ENCODE data around the gene DIABLO.
"Not testable (repeated sequence)": the region's sequence is repeated elsewhere in the genome, so short reads cannot be mapped to it uniquely, and the experiment has no call there.

Gene DIABLO

GRCh38 chr12:122189626-122190475, 36.0 kb downstream of the DIABLO start:
- DNase-seq (ENCODE audit: low spot score) = no peak

- DNase-seq (ENCODE audit: low spot score) = no peak
These were observed 38.4 kb downstream of the DIABLO start for GRCh38 chr12:122187466-122187865.

DNA sequence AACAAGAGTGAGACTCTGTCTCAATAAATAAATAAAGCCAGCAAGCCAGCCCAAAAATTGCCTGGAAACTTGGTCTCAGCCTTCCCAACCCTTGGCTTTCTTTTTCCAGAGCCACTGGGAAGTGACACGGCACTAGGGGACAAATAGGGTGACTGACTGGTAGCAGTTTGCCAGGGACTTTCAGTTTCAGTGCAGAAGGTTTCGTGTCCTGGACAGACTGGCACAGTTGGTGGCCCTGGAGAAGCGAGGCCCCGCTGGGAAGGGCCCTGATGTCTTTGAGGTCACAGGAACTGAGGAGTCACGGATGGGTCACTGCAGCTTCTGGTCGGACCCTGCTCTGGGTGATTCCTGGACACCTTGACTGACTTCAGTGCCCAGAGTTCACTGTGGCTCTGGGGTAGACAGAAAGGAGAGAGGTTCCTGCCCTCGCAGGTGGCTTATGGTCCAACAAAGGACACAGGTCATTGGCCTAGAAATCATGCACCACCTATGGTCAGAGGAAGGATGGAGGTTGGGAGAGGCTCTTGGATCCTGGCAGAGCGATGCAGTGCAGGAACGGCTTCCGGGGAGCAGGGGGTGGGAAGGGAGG, 40.3 kb downstream of the DIABLO start:
- DNase-seq (ENCODE audit: low spot score) = no peak

DNA sequence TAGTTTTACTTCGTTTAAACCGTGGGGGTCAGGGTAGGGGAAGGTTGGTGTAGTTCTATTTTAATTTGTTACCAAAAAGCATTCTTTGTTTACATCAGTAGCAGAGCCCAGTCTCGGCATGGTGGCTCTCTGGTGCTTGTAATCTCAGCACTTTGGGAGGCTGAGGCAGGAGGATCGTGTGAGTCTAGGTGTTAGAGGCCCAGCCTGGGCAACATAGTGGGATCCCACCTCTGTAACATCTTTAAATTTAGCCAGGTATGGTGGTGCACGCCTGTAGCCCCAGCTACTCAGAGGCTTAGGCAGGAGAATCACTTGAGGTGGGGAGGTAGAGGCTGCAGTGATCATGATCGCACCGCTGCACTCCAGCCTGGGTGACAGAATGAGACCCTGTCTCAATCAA, 40.8 kb downstream of the DIABLO start:
- no peak for DNase-seq (ENCODE audit: low spot score)

GRCh38 chr12:122184517-122184916, 41.3 kb downstream of the DIABLO start:
- DNase-seq (ENCODE audit: low spot score) = no peak

DNA sequence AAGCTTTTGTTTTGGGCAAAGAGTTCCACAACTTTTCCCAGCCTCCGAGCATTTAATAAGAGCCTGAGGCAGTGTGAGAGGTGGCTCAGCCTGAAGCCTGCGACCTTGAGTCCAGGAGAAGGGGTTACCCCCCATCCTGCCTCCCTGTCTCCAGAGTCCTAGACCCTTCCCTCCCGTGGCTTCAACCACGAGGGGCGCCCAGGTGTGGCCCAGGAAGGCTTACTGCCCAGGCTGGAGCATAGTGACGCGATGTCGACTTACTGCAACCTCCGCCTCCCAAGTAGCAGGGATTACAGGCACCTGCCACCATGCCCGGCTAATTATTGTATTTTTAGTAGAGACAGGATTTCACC, 42.3 kb downstream of the DIABLO start:
- DNase-seq (ENCODE audit: low spot score) = no peak

- peak; percentile 51 for DNase-seq (ENCODE audit: low spot score)
These were observed 42.8 kb downstream of the DIABLO start, which contains the start of gene LRRC43 for GRCh38 chr12:122182887-122183587. LRRC43 (plus strand) TSS chr12:122183123; CDS start chr12:122183145, 22 bp downstream.

DNA sequence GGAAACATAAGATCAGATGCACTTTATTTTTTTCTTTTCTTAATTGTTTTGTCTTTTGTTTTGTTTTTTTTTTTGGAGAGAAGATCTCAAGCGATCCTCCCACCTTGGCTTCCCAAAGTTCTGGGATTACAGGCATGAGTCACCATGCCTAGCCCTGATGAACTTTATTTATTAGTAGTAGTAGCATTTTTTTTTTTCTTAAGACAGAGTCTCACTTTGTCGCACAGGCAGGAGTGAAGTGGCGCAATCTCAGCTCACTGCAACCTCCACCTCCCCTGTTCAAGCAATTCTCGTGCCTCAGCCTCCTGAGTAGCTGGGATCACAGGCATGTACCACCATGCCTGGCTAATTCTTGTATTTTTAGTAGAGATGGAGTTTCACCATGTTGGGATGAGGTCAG, 49.4 kb downstream of the DIABLO start:
- DNase-seq (ENCODE audit: low spot score) = not testable (repeated sequence)

- no peak for DNase-seq (ENCODE audit: low spot score)
These were observed 51.6 kb downstream of the DIABLO start, which contains the start of gene IL31 for GRCh38 chr12:122174155-122174845. IL31 (minus strand) TSS chr12:122174221; CDS start chr12:122174172, 49 bp downstream.

- no peak for DNase-seq (ENCODE audit: low spot score)
These were observed 53.5 kb downstream of the DIABLO start for GRCh38 chr12:122172262-122172939.

DNA sequence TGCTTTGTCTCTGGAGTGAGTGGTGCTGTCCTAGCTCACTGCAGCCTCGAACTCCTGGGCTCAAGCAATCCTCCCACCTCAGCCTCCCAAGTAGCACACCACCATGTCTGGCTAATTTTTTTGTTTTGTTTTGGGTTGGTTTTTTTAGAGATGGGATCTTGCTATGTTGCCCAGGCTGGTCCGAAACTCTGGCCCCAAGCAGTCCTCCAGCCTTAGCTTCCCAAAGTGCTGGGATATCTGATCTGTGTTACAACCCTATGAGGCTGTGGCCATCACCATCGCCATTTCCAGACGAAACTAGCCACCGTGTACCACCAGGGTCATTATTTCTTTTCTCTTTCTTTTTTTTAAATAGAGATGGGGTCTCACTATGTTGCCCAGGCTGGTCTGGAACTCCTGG, 54.5 kb downstream of the DIABLO start:
- no peak for DNase-seq (ENCODE audit: low spot score)

DNA sequence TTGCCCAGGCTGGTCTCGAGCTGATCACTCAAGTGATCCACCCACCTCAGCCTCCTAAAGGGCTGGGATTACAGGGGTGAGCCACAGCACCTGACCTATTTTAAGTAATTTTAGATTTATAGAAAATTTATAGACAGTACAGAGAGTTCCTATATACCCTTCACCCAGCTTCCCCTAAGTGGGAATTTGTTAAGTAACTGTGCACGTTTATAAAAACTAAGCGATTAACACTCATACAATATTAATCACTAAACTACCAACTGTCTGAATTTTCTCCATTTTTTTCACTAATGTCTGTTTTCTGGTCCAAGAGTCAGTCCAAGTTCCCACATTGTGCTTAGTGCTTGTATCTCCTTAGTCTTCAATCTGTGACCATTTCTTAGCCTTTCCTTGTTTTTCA, 57.4 kb downstream of the DIABLO start:
- no peak for DNase-seq (ENCODE audit: low spot score)

DNA sequence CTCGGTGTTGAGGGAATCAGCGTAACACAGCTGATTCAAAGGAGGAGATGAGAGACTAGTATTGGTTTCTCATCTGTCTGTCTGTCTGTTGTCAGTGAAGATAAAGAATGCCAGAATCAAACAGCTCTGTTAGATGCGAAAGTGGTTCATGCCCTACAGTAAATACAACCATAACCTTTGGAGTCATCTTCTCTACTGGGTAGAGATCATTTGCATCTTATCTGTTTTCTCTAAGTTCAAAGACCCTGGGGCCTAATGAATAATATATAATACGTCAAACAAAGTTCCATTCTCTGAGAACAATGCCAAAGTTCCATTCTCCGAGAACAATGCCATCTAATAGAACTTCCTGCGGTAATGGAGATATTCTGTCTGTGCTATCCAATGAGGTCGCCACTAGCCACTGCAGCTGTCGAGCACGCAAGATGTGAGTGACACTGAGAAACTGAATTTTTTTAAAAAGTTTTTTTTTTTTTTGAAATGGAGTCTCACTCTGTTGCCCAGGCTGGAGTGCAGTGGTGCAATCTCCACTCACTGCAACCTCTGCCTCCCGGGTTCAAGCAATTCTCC, 58.4 kb downstream of the DIABLO start:
- no peak for DNase-seq (ENCODE audit: low spot score)

DNA sequence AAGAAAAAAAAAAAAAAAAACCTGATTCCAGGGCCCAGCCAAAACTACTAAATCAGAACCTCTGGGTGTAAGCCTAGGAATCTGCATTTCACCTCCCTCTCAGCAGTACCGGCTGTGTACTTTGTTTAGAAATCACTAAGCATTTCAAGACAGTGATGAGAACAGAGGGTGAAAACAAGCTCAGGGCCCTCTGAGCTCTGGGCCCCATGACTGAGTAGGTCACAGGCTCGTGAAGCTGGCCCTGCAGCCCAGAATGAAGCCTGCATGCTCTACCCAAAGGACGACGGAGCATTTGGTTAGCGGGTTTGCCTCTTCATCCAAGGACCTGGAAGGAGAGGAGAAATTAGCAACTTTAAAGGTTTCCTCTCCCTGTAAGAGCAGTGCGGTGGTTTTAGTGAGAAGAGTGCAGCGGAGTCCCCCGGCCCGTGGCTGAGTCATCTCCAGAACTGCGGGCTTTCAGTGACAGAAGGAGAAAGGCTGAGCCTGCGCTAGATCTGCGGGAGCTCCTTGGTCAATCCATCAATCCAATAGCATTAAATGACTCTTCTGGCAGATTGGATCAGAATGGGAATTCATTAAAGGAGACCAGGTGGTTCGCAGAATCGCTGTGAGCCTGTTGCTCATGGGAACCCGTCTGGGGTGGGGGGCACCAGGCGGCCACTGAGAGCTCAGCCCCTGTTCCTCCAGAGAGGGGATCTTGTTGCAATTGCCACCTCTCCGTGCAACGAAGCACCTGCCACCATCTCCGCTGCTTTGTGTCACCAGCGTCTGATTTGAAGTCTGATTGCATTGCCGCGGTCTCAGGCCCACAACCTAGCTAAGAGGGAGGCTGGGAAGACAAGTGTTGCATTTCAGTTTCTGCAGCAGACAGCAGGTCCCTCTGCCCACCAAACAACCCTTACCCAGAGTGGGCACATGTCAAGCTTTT, 59.2 kb downstream of the DIABLO start:
- no peak for DNase-seq (ENCODE audit: low spot score)

DNA sequence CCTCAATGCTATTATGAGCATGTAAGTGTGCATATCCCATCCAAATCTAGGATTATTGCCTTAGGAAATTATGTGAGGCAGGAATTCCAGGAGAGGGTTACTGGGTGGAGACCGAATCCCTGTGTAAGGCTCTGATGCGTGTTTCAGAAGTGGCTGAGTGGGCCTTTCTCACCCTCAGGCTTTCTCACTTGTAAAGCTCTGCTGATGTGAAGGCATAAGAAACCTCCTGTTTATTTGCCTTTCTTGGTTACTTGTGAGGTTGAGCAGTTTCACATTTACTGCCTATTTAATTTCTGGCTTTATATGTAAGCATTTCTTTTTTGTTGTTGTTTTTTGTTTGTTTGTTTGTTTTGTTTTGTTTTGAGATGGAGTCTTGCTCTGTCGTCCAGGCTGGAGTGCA, 62.9 kb downstream of the DIABLO start:
- no peak for DNase-seq (ENCODE audit: low spot score)

GRCh38 chr12:122161682-122162081, 64.2 kb downstream of the DIABLO start:
- no peak for DNase-seq (ENCODE audit: low spot score)

GRCh38 chr12:122160761-122161160, 65.1 kb downstream of the DIABLO start:
- no peak for DNase-seq (ENCODE audit: low spot score)

DNA sequence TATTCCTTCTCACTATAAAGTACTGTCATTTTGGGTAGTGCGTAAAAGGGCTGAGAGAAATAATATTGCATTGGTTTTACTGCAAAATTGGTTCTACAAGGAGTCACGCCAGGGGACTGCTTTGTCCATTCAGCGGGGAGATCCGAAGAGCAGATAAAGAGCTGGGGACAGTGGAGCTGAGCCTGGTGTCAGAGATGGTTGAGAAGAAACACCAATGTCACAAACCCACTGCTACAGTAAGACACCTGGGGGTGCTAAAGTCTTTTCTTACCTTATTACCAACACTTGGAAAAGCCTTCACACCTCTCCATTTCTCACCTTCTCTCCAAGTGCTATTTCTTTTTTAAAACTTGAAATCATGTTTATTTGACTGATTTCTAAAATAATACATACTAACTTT, 66.0 kb downstream of the DIABLO start:
- DNase-seq (ENCODE audit: low spot score) = no peak

- no peak for DNase-seq (ENCODE audit: low spot score)
These were observed 67.1 kb downstream of the DIABLO start for GRCh38 chr12:122158700-122159285.

Data from AG08395 (cell line).